Measurements from ENCODE around the gene FBXL4.

FBXL4 gene

GRCh38 chr6:98977671-98978292, 30.0 kb upstream of the FBXL4 start:
- Histone ChIP-seq H3K14ac (ENCODE audit: low read length) (no peak overlapping the region), H2AFZ (ENCODE audit: low read length) (no peak overlapping the region), H3K36me3 (replicated peaks in 1 of 2; ENCODE audit: control insufficient read depth in 2 of 2, insufficient read depth in 2 of 2, low read length in 2 of 2) (no peaks in the 10 kb centered on the region), H2BK12ac (ENCODE audit: low read length) (no peak overlapping the region), H3K27me3 (ENCODE audit: control insufficient read depth in 3 of 3, insufficient read depth in 3 of 3, low read depth in 1 of 3, low read length in 3 of 3) (no peaks in the 10 kb centered on the region), H4K8ac (ENCODE audit: low read depth, low read length) (no peak overlapping the region), H3K18ac (ENCODE audit: low read length) (no peak overlapping the region), H2AK5ac (ENCODE audit: low read depth, low read length) (no peak overlapping the region), H3K9ac (ENCODE audit: low read depth, low read length, poor library complexity) (no peak overlapping the region), H3K23ac (ENCODE audit: low read depth, low read length, poor library complexity) (no peak overlapping the region), H2BK5ac (ENCODE audit: low read length) (no peak overlapping the region), H3K4me3 (ENCODE audit: low read length in 2 of 2) (no peak overlapping the region), H3K27ac (replicated peaks; ENCODE audit: low read length) (no peak overlapping the region), H4K91ac (ENCODE audit: low read depth, low read length, poor library complexity) (no peak overlapping the region), H2BK120ac (ENCODE audit: low read depth, low read length) (no peak overlapping the region), H3K4ac (ENCODE audit: low read length) (no peak overlapping the region), H3K4me2 (ENCODE audit: insufficient read depth, low read length, poor library complexity, severe bottlenecking) (no peak overlapping the region), H3K79me1 (ENCODE audit: low read depth, low read length) (no peaks in the 10 kb centered on the region), H3K4me1 (ENCODE audit: control insufficient read depth in 2 of 2, insufficient read depth in 1 of 2, low read depth in 1 of 2, low read length in 2 of 2) (no peaks in the 10 kb centered on the region), H3K9me3 (replicated peaks in 1 of 2; ENCODE audit: control insufficient read depth in 2 of 2, insufficient read depth in 1 of 2, low read depth in 1 of 2, low read length in 2 of 2) (no peaks in the 10 kb centered on the region), H2BK15ac (ENCODE audit: low read length) (no peak overlapping the region)
- DNase-seq (ENCODE audit: low spot score), result no peak
- no CpG with 5 or more reads among the region's 2 CpGs for WGBS, 2 donors (ENCODE audit: extremely low coverage in 2 of 2, insufficient read length in 2 of 2, insufficient replicate concordance in 1 of 2)

- no peak overlapping the region for H2AK5ac ChIP-seq (ENCODE audit: low read depth, low read length)
- no peaks in the 10 kb centered on the region for H3K27me3 ChIP-seq (ENCODE audit: control insufficient read depth in 3 of 3, insufficient read depth in 3 of 3, low read depth in 1 of 3, low read length in 3 of 3)
- H3K18ac ChIP-seq (ENCODE audit: low read length), result no peak overlapping the region
- H2BK15ac ChIP-seq (ENCODE audit: low read length), result no peak overlapping the region
- no peak overlapping the region for H2BK5ac ChIP-seq (ENCODE audit: low read length)
- H4K8ac ChIP-seq (ENCODE audit: low read depth, low read length), result no peak overlapping the region
- no peaks in the 10 kb centered on the region for H3K9me3 ChIP-seq (replicated peaks in 1 of 2; ENCODE audit: control insufficient read depth in 2 of 2, insufficient read depth in 1 of 2, low read depth in 1 of 2, low read length in 2 of 2)
- no peak overlapping the region for H3K4ac ChIP-seq (ENCODE audit: low read length)
- H3K27ac ChIP-seq (replicated peaks; ENCODE audit: low read length), result no peak overlapping the region
- H3K4me2 ChIP-seq (ENCODE audit: insufficient read depth, low read length, poor library complexity, severe bottlenecking), result no peak overlapping the region
- no peaks in the 10 kb centered on the region for H3K79me1 ChIP-seq (ENCODE audit: low read depth, low read length)
- no peak overlapping the region for H3K23ac ChIP-seq (ENCODE audit: low read depth, low read length, poor library complexity)
- H3K4me3 ChIP-seq (ENCODE audit: low read length in 2 of 2), result no peak overlapping the region
- H2BK120ac ChIP-seq (ENCODE audit: low read depth, low read length), result no peak overlapping the region
- no peak overlapping the region for H2AFZ ChIP-seq (ENCODE audit: low read length)
- DNase-seq (ENCODE audit: low spot score), result no peak
- no peak overlapping the region for H3K9ac ChIP-seq (ENCODE audit: low read depth, low read length, poor library complexity)
- WGBS, 2 donors (ENCODE audit: extremely low coverage in 2 of 2, insufficient read length in 2 of 2, insufficient replicate concordance in 1 of 2), result no CpG with 5 or more reads among the region's 4 CpGs
- H3K4me1 ChIP-seq (ENCODE audit: control insufficient read depth in 2 of 2, insufficient read depth in 1 of 2, low read depth in 1 of 2, low read length in 2 of 2), result no peaks in the 10 kb centered on the region
- no peaks in the 10 kb centered on the region for H3K36me3 ChIP-seq (replicated peaks in 1 of 2; ENCODE audit: control insufficient read depth in 2 of 2, insufficient read depth in 2 of 2, low read length in 2 of 2)
- no peak overlapping the region for H3K14ac ChIP-seq (ENCODE audit: low read length)
- no peak overlapping the region for H4K91ac ChIP-seq (ENCODE audit: low read depth, low read length, poor library complexity)
- H2BK12ac ChIP-seq (ENCODE audit: low read length), result no peak overlapping the region
Observed at GRCh38 chr6:98976674-98977385, 29.1 kb upstream of the FBXL4 start.

- Histone ChIP-seq H2AK5ac (ENCODE audit: low read depth, low read length) (no peak overlapping the region), H4K91ac (ENCODE audit: low read depth, low read length, poor library complexity) (no peak overlapping the region), H4K8ac (ENCODE audit: low read depth, low read length) (no peak overlapping the region), H3K4me2 (ENCODE audit: insufficient read depth, low read length, poor library complexity, severe bottlenecking) (no peak overlapping the region), H3K23ac (ENCODE audit: low read depth, low read length, poor library complexity) (no peak overlapping the region), H3K27me3 (ENCODE audit: control insufficient read depth in 3 of 3, insufficient read depth in 3 of 3, low read depth in 1 of 3, low read length in 3 of 3) (no peaks in the 10 kb centered on the region), H3K4me3 (ENCODE audit: low read length in 2 of 2) (no peak overlapping the region), H3K4ac (ENCODE audit: low read length) (no peak overlapping the region), H2BK15ac (ENCODE audit: low read length) (no peak overlapping the region), H2AFZ (ENCODE audit: low read length) (no peak overlapping the region), H3K9me3 (replicated peaks in 1 of 2; ENCODE audit: control insufficient read depth in 2 of 2, insufficient read depth in 1 of 2, low read depth in 1 of 2, low read length in 2 of 2) (no peaks in the 10 kb centered on the region), H3K4me1 (ENCODE audit: control insufficient read depth in 2 of 2, insufficient read depth in 1 of 2, low read depth in 1 of 2, low read length in 2 of 2) (peaks cover 0 to 2% of the 10 kb centered on the region in 2 donors), H3K9ac (ENCODE audit: low read depth, low read length, poor library complexity) (no peak overlapping the region), H3K36me3 (replicated peaks in 1 of 2; ENCODE audit: control insufficient read depth in 2 of 2, insufficient read depth in 2 of 2, low read length in 2 of 2) (no peaks in the 10 kb centered on the region), H3K14ac (ENCODE audit: low read length) (no peak overlapping the region), H3K27ac (replicated peaks; ENCODE audit: low read length) (no peak overlapping the region), H2BK12ac (ENCODE audit: low read length) (no peak overlapping the region), H3K79me1 (ENCODE audit: low read depth, low read length) (no peaks in the 10 kb centered on the region), H3K18ac (ENCODE audit: low read length) (no peak overlapping the region), H2BK5ac (ENCODE audit: low read length) (no peak overlapping the region), H2BK120ac (ENCODE audit: low read depth, low read length) (no peak overlapping the region)
- no CpG with 5 or more reads among the region's 2 CpGs for WGBS, 2 donors (ENCODE audit: extremely low coverage in 2 of 2, insufficient read length in 2 of 2, insufficient replicate concordance in 1 of 2)
- no peak for DNase-seq (ENCODE audit: low spot score)
Observed at GRCh38 chr6:98975421-98975820, 27.7 kb upstream of the FBXL4 start.

- no peak overlapping the region for H3K18ac ChIP-seq (ENCODE audit: low read length)
- H3K4me2 ChIP-seq (ENCODE audit: insufficient read depth, low read length, poor library complexity, severe bottlenecking), result no peak overlapping the region
- no peak overlapping the region for H2BK15ac ChIP-seq (ENCODE audit: low read length)
- H3K9me3 ChIP-seq (replicated peaks in 1 of 2; ENCODE audit: control insufficient read depth in 2 of 2, insufficient read depth in 1 of 2, low read depth in 1 of 2, low read length in 2 of 2), result peaks cover 0 to 2% of the 10 kb centered on the region in 2 donors
- no peak overlapping the region for H2AFZ ChIP-seq (ENCODE audit: low read length)
- H2BK5ac ChIP-seq (ENCODE audit: low read length), result no peak overlapping the region
- H3K23ac ChIP-seq (ENCODE audit: low read depth, low read length, poor library complexity), result no peak overlapping the region
- H4K8ac ChIP-seq (ENCODE audit: low read depth, low read length), result no peak overlapping the region
- no peaks in the 10 kb centered on the region for H3K36me3 ChIP-seq (replicated peaks in 1 of 2; ENCODE audit: control insufficient read depth in 2 of 2, insufficient read depth in 2 of 2, low read length in 2 of 2)
- H3K4me3 ChIP-seq (ENCODE audit: low read length in 2 of 2), result no peak overlapping the region
- no peak overlapping the region for H2AK5ac ChIP-seq (ENCODE audit: low read depth, low read length)
- no peak for DNase-seq (ENCODE audit: low spot score)
- no peak overlapping the region for H3K9ac ChIP-seq (ENCODE audit: low read depth, low read length, poor library complexity)
- H3K14ac ChIP-seq (ENCODE audit: low read length), result no peak overlapping the region
- H3K27ac ChIP-seq (replicated peaks; ENCODE audit: low read length), result no peak overlapping the region
- H2BK120ac ChIP-seq (ENCODE audit: low read depth, low read length), result no peak overlapping the region
- peaks cover 0 to 2% of the 10 kb centered on the region in 2 donors for H3K4me1 ChIP-seq (ENCODE audit: control insufficient read depth in 2 of 2, insufficient read depth in 1 of 2, low read depth in 1 of 2, low read length in 2 of 2)
- H2BK12ac ChIP-seq (ENCODE audit: low read length), result no peak overlapping the region
- no peaks in the 10 kb centered on the region for H3K27me3 ChIP-seq (ENCODE audit: control insufficient read depth in 3 of 3, insufficient read depth in 3 of 3, low read depth in 1 of 3, low read length in 3 of 3)
- no peak overlapping the region for H4K91ac ChIP-seq (ENCODE audit: low read depth, low read length, poor library complexity)
- no peak overlapping the region for H3K4ac ChIP-seq (ENCODE audit: low read length)
- no peaks in the 10 kb centered on the region for H3K79me1 ChIP-seq (ENCODE audit: low read depth, low read length)
Observed at GRCh38 chr6:98974309-98974708, 26.6 kb upstream of the FBXL4 start.
